AG04449 (cell line): ENCODE results near the gene SGCG.

ENCODE experiments used
- CTCF ChIA-PET: fragments of 350-600 bp; formaldehyde crosslinking; extraction: SDS; loops from one replicate; lab custom pipeline; 2021; ENCODE audit warnings: antibody characterized with exemption; lab: Yijun Ruan, JAX
- POLR2A ChIA-PET: fragments of 400-600, 350-600 bp; formaldehyde crosslinking; extraction: SDS; loops from one replicate; lab custom pipeline; 2020; ENCODE audit warnings: antibody characterized with exemption, inconsistent platforms; lab: Yijun Ruan, JAX
- DNase-seq: peaks from one replicate; pipeline ENCODE4 v3.0.0-alpha.2; 2010; ENCODE audit warnings: low read depth, low spot score
- H3K4me3 ChIP-seq: 2 replicates; pipeline ENCODE4 v1.5.1; 2011; ENCODE audit warnings: low read depth, mild to moderate bottlenecking, control low read depth, low read length
- TF ChIP-seq, protein P1 (sequence below): IDR thresholded peaks from one replicate; pipeline ENCODE4 v1.5.1; 2011; ENCODE audit warnings: mild to moderate bottlenecking, moderate library complexity, low read length, control low read depth, inconsistent platforms; ENCODE audit not compliant: insufficient read depth; ENCODE audit errors: missing control alignments

SGCG gene

DNA sequence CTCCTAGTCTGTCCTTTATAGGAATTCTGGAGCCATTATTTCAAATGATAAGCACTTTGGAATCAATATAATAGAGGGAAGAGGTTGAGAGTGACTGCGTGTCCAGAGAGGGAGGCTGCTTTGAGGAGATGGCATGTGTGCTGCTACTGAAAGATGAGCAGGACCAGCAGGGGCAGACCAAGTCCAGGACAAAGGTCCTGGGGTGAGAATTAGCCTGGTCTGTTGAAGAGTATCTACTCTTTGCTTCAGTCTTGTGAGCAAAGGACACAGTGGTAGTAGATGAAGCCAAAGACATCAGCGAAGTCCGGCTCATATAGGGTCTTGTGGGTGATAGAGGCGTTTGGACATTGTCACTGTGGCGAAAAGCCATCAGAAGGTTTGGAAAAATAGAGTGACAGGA, 21.1 kb downstream of the SGCG start:
- POLR2A ChIA-PET = no interaction called here
- CTCF ChIA-PET = no interaction called here
- no peak overlapping the region for H3K4me3 ChIP-seq
- TF ChIP-seq, protein P1, sequence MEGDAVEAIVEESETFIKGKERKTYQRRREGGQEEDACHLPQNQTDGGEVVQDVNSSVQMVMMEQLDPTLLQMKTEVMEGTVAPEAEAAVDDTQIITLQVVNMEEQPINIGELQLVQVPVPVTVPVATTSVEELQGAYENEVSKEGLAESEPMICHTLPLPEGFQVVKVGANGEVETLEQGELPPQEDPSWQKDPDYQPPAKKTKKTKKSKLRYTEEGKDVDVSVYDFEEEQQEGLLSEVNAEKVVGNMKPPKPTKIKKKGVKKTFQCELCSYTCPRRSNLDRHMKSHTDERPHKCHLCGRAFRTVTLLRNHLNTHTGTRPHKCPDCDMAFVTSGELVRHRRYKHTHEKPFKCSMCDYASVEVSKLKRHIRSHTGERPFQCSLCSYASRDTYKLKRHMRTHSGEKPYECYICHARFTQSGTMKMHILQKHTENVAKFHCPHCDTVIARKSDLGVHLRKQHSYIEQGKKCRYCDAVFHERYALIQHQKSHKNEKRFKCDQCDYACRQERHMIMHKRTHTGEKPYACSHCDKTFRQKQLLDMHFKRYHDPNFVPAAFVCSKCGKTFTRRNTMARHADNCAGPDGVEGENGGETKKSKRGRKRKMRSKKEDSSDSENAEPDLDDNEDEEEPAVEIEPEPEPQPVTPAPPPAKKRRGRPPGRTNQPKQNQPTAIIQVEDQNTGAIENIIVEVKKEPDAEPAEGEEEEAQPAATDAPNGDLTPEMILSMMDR = no peak
- DNase-seq = no peak

DNA sequence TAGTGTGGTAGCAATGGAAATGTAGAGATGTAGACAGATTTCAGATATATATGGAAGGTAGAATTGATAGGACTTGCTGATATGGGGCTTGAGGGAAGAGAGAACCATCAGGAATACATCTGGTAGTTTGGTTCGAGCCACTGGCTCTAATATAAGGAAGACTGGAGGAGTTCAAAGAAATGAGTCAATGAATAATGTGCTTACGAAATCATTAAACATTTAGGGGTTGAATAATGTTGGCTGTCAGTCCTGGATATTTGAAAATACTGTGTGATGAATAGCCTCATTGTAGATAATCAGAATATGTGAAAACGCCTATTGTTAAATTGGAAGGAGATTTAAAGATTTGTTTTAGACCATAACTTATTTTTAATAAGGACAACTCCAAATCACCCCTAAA, 21.6 kb downstream of the SGCG start:
- H3K4me3 ChIP-seq = no peak overlapping the region
- POLR2A ChIA-PET = no interaction called here
- CTCF ChIA-PET = no interaction called here
- DNase-seq = no peak
- TF ChIP-seq, protein P1 = no peak

DNA sequence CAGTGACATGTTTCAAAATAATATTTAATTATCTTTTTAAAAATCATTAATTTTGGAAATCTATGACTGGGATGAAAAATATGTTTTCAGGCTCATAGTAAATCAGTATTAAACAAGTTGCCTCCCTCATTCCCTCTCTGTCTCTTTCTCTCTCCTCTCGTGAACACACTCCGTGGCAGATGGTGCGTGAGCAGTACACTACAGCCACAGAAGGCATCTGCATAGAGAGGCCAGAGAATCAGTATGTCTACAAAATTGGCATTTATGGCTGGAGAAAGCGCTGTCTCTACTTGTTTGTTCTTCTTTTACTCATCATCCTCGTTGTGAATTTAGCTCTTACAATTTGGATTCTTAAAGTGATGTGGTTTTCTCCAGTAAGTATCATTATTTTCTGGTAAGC, 22.7 kb downstream of the SGCG start:
- POLR2A ChIA-PET = no interaction called here
- TF ChIP-seq, protein P1 = no peak
- no peak for DNase-seq
- CTCF ChIA-PET = no interaction called here
- H3K4me3 ChIP-seq = no peak overlapping the region

DNA sequence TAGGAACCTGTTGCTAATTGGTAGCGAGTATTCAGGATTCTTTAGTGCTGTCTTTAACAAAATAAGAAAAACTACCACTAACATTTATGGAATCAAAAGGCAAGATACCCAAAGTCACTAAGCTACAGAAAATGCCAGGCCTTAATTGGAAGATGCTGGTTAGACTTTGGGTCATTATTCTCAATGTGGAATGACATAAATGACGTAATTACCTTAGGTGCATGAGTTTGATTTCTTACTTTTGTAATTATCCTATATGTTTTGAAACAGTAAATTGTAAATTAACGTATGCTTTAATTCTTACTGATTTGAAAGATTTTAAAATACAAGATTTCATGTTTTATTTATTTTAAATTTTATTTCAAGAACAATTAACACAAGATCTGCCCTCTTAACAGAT, 25.0 kb downstream of the SGCG start:
- DNase-seq = no peak
- POLR2A ChIA-PET = no interaction called here
- no peak overlapping the region for H3K4me3 ChIP-seq
- CTCF ChIA-PET = no interaction called here
- TF ChIP-seq, protein P1 = no peak

DNA sequence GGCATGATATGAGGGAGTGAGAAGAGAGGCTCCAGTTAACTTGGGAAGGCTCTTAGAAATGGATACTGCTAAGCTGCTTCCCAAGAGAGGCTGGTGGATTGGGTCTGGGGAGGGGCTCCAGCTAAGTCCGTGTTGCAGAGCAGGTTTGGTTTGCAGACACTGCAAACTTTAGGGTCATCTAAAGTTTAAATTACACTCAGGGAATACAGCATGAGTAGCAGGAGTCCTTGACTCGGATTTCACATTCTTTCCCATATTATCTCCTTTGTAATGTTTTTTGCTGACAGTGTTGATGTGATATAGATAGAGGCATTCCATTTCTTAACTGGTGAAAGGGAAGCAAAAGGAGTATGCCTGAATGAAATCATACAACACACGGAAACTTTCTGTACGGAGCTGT, 31.9 kb downstream of the SGCG start:
- ChIA-PET POLR2A (no interaction called here), CTCF (no interaction called here)
- no peak overlapping the region for H3K4me3 ChIP-seq
- no peak for DNase-seq
- TF ChIP-seq, protein P1 = no peak

DNA sequence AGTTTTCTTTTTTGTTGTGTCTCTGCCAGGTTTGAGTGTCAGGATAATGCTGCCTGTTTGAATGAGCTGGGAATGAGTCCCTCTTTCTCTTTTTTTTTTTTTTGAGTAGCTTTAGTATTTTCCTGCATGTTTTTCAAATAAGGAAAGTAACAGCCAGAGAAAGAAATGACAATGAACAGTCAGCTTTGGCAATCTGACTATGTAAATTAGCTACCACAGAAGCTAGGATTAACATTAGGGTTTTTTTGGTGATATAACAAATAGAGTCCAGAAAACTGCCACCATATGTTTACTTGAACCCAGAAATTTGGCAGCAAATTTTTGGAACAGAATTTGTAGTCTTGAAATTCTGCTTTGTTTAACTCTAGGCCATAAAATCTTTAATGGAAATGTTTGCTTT, 50.5 kb downstream of the SGCG start:
- ChIA-PET CTCF (no interaction called here), POLR2A (no interaction called here)
- DNase-seq = no peak
- TF ChIP-seq, protein P1 = no peak
- H3K4me3 ChIP-seq = no peak overlapping the region
